Uterus (tissue), 2 donors: ENCODE measurements around the gene STIM1.

Experiments used
- CTCF ChIP-seq, 4 experiments: fragments of 200-600 bp in 2 of 4; fragments of 450-650 bp in 2 of 4; sonication (generic) in 2 of 4; IDR thresholded peaks; one replicate each; pipeline ENCODE4 v1.5.1; 2016 to 2019; ENCODE audit warnings: antibody characterized with exemption in 4 of 4, mild to moderate bottlenecking in 2 of 4, moderate library complexity in 1 of 4
- POLR2A ChIP-seq, 2 donors: fragments of 450-650 bp; IDR thresholded peaks; one replicate each; pipeline ENCODE4 v1.6.1; 2016; ENCODE audit warnings: antibody characterized with exemption in 2 of 2, mild to moderate bottlenecking in 1 of 2, moderate library complexity in 1 of 2

GRCh38 chr11:3969613-3970012 lies 114.1 kb downstream of the STIM1 start:
- TF ChIP-seq CTCF (IDR thresholded peaks at IDR 0.05): no peak
- no peak for TF ChIP-seq POLR2A (IDR thresholded peaks at IDR 0.05)
